CD14-positive monocyte (primary cell): ENCODE measurements around the gene TRAPPC14. TPM values are rescaled to one million over a fixed set of nuclear protein-coding genes. Genes with fewer than 3 reads are reported as not detected.

ENCODE experiments used
- DNase-seq, 3 donors: peaks; one replicate each; pipeline ENCODE4 v3.0.0-alpha.2; 2011 to 2022
- H2AFZ ChIP-seq: 2 replicates; pipeline ENCODE4 v1.6.0; 2012; ENCODE audit warnings: mild to moderate bottlenecking, low read depth, low read length, inconsistent platforms; ENCODE audit not compliant: insufficient read depth, poor library complexity, severe bottlenecking
- H3K27ac ChIP-seq, 2 donors: 1 replicate in 1 of 2; 2 replicates in 1 of 2; pipeline ENCODE4 v1.5.1; 2012 to 2013; ENCODE audit warnings: low read length in 2 of 2, control low read depth in 1 of 2, inconsistent platforms in 1 of 2, low read depth in 1 of 2, mild to moderate bottlenecking in 1 of 2
- H3K27me3 ChIP-seq, 2 donors: one replicate each; pipeline versions ENCODE4 v1.6.0 to v1.6.1; 2011 to 2013; ENCODE audit warnings: low read length in 2 of 2; ENCODE audit not compliant: control insufficient read depth in 2 of 2, insufficient read depth in 2 of 2
- H3K36me3 ChIP-seq, 2 donors: replicated peaks in 1 of 2; 1 replicate in 1 of 2; 2 replicates in 1 of 2; pipeline versions ENCODE4 v1.5.1 to v1.6.1; 2012 to 2013; ENCODE audit warnings: low read length in 2 of 2, control low read depth in 1 of 2, inconsistent platforms in 1 of 2, mild to moderate bottlenecking in 1 of 2; ENCODE audit not compliant: insufficient read depth in 2 of 2, control insufficient read depth in 1 of 2
- H3K4me1 ChIP-seq, 2 donors: 1 replicate in 1 of 2; 2 replicates in 1 of 2; pipeline versions ENCODE4 v1.5.1 to v1.6.1; 2012 to 2013; ENCODE audit warnings: low read length in 2 of 2, control low read depth in 1 of 2, inconsistent platforms in 1 of 2, mild to moderate bottlenecking in 1 of 2, moderate library complexity in 1 of 2; ENCODE audit not compliant: insufficient read depth in 2 of 2, control insufficient read depth in 1 of 2
- H3K4me2 ChIP-seq: replicated peaks from 2 replicates; pipeline ENCODE3; 2012; ENCODE audit warnings: low read length, moderate library complexity, mild to moderate bottlenecking; ENCODE audit not compliant: poor library complexity, severe bottlenecking; ENCODE audit errors: extremely low read depth
- H3K4me3 ChIP-seq, 3 experiments: fragments of 200-600 bp in 1 of 3; sonication (generic) in 1 of 3; replicated peaks in 1 of 3; 1 replicate in 2 of 3; 2 replicates in 1 of 3; pipeline ENCODE4 v1.5.1; 2011 to 2013; ENCODE audit warnings: low read length in 3 of 3, mild to moderate bottlenecking in 3 of 3, control low read depth in 2 of 3, low read depth in 2 of 3, inconsistent platforms in 1 of 3, moderate library complexity in 1 of 3
- H3K79me2 ChIP-seq: 2 replicates; pipeline ENCODE4 v1.6.0; 2012; ENCODE audit warnings: mild to moderate bottlenecking, control low read depth, inconsistent platforms, low read length, moderate library complexity; ENCODE audit not compliant: insufficient read depth
- H3K9ac ChIP-seq: 2 replicates; pipeline ENCODE4 v1.6.0; 2017; ENCODE audit warnings: low read length, mild to moderate bottlenecking; ENCODE audit not compliant: insufficient read depth, poor library complexity, severe bottlenecking
- H3K9me3 ChIP-seq, 2 donors: replicated peaks in 1 of 2; 1 replicate in 1 of 2; 2 replicates in 1 of 2; pipeline versions ENCODE4 v1.5.1 to v1.6.1; 2012 to 2013; ENCODE audit warnings: low read length in 2 of 2, control low read depth in 1 of 2; ENCODE audit not compliant: control insufficient read depth in 1 of 2, insufficient read depth in 1 of 2
- H4K20me1 ChIP-seq: 2 replicates; pipeline ENCODE4 v1.6.0; 2012; ENCODE audit warnings: mild to moderate bottlenecking, low read length, control low read depth, moderate library complexity; ENCODE audit not compliant: insufficient read depth
- H3K27ac Mint-ChIP-seq, 7 donors: one replicate each; pipeline ENCODE4 v1.8.0; 2020; ENCODE audit warnings: mild to moderate bottlenecking in 7 of 7, mixed read lengths in 7 of 7, moderate library complexity in 6 of 7, inconsistent platforms in 2 of 7
- H3K27me3 Mint-ChIP-seq, 3 donors: one replicate each; pipeline ENCODE4 v1.8.0; 2021 to 2022; ENCODE audit warnings: low read depth in 3 of 3, mild to moderate bottlenecking in 3 of 3, mixed read lengths in 3 of 3, moderate library complexity in 3 of 3, inconsistent platforms in 1 of 3
- H3K36me3 Mint-ChIP-seq, 2 donors: one replicate each; pipeline ENCODE4 v1.8.0; 2020; ENCODE audit warnings: mixed read lengths in 2 of 2, inconsistent platforms in 1 of 2, mild to moderate bottlenecking in 1 of 2
- H3K4me1 Mint-ChIP-seq: one replicate; pipeline ENCODE4 v1.8.0; 2020; ENCODE audit warnings: mild to moderate bottlenecking, mixed read lengths
- H3K4me3 Mint-ChIP-seq, 2 donors: one replicate each; pipeline ENCODE4 v1.8.0; 2020; ENCODE audit warnings: mild to moderate bottlenecking in 2 of 2, mixed read lengths in 2 of 2, moderate library complexity in 1 of 2
- H3K9me3 Mint-ChIP-seq, 7 donors: one replicate each; pipeline ENCODE4 v1.8.0; 2020 to 2022; ENCODE audit warnings: mixed read lengths in 7 of 7, mild to moderate bottlenecking in 6 of 7, moderate library complexity in 6 of 7, inconsistent platforms in 2 of 7
- CTCF ChIP-seq: fragments of 200-600 bp; IDR thresholded peaks from one replicate; pipeline ENCODE4 v1.8.0; 2022; ENCODE audit warnings: antibody characterized with exemption, mild to moderate bottlenecking
- WGBS: methylation state at CpG from one replicate; pipeline ENCODE4 v1.1.5; 2013; ENCODE audit warnings: missing lambda C conversion rate; ENCODE audit not compliant: insufficient coverage; 5-methylcytosine and 5-hydroxymethylcytosine counted together
- intact Hi-C, 2 donors: fragments of 100-400 bp; cut with micrococcal nuclease; formaldehyde crosslinking; loops; one replicate each; pipeline versions ENCODE4 v1.15.0 to v1.15.1; 2023
- polyA plus RNA-seq, 3 donors: library from polyadenylated mRNA; depleted of rRNA in 1 of 3; unstranded in 2 of 3; stranded (reverse) in 1 of 3; fragments of 300-500 nt in 2 of 3; fragments of >200 nt in 1 of 3; fragmentation: Illumina TruSeq in 2 of 3; gene quantifications; 1 replicate in 2 of 3; 2 replicates in 1 of 3; pipeline ENCODE4 v1.2.3, GENCODE V29; 2012 to 2021

TRAPPC14 gene
- polyA plus RNA-seq, 3 donors = 1.0 to 38.4 (median 1.6) TPM

DNA sequence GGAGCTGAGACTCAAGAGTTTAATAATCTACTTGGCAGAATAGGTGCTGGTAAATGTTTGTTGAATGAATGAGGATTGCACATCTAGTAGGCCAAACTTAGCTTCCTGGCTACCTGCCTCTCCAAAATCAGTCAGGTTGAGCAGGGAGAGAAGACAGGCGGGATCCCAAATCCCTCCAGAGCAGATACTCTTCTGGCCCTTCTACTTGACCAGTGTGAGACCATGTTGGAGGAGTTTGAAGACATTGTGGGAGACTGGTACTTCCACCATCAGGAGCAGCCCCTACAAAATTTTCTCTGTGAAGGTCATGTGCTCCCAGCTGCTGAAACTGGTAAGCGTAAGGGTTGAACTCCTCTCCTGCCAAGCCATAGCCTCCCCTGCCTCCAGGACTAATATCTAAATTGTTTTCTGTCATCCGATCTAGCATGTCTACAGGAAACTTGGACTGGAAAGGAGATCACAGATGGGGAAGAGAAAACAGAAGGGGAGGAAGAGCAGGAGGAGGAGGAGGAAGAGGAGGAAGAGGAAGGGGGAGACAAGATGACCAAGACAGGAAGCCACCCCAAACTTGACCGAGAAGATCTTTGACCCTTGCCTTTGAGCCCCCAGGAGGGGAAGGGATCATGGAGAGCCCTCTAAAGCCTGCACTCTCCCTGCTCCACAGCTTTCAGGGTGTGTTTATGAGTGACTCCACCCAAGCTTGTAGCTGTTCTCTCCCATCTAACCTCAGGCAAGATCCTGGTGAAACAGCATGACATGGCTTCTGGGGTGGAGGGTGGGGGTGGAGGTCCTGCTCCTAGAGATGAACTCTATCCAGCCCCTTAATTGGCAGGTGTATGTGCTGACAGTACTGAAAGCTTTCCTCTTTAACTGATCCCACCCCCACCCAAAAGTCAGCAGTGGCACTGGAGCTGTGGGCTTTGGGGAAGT is 34.0 kb downstream of the TRAPPC14 start:
- Mint-ChIP-seq H3K4me3 (peak overlapping the region; percentile 22 to 32), H3K9me3 (peaks cover 0 to 3% (median 0%) of the 10 kb centered on the region in 7 donors), H3K27me3 (peaks cover 10 to 17% (median 13%) of the 10 kb centered on the region in 3 donors), H3K36me3 (peaks cover 2 to 3% of the 10 kb centered on the region in 2 donors), H3K4me1 (peaks cover 55% of the 10 kb centered on the region), H3K27ac (peak overlapping the region; percentile 11 to 79 (median 64))
- Histone ChIP-seq H2AFZ (no peak overlapping the region), H3K27me3 (peaks cover 0 to 14% of the 10 kb centered on the region in 2 donors), H3K9me3 (no peaks in the 10 kb centered on the region), H3K4me3 (peak overlapping the region in 1 of 3 experiments; percentile 43), H3K9ac (peak overlapping the region; percentile 33), H3K4me1 (peaks cover 52 to 63% of the 10 kb centered on the region in 2 donors), H3K4me2 (peak overlapping the region; percentile 53), H3K79me2 (peaks cover 17% of the 10 kb centered on the region), H3K27ac (peak overlapping the region in 1 of 2 donors; percentile 62), H3K36me3 (no peaks in the 10 kb centered on the region), H4K20me1 (peaks cover 3% of the 10 kb centered on the region)
- no peak for DNase-seq
- 40% methylated on average over 1 of the region's 4 CpGs for WGBS
- intact Hi-C loops = loop anchor here in 1 of 2 donors (5.0 to 10.0 kb wide), 2 partner anchors 202 to 550 kb away; partner anchors contain the start of gene GNB2
- no peak for TF ChIP-seq CTCF

DNA sequence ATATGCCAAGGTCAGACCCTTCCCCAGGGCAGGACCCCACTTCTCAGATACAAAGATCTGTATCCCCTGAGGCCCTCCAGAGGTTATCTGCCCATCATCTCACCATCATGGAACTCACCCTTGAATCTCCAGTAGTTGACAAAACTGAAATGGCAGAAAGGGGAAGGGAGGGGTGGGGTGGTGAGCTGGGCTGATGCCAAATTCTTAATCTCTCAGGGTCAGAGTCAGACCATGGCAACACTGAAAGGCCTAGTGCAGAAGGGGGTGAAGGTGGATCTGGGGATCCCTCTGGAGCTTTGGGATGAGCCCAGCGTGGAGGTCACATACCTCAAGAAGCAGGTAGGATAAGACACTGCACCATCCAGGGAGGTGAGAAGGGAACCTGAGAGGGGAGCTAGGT is 36.0 kb downstream of the TRAPPC14 start:
- Mint-ChIP-seq H3K27me3 (no peaks in the 10 kb centered on the region), H3K36me3 (peaks cover 2 to 3% of the 10 kb centered on the region in 2 donors), H3K27ac (peak overlapping the region in 4 of 7 donors; percentile 41 to 64 (median 51)), H3K4me3 (no peak overlapping the region), H3K4me1 (peaks cover 59% of the 10 kb centered on the region), H3K9me3 (peaks cover 0 to 1% (median 0%) of the 10 kb centered on the region in 7 donors)
- H3K4me3 ChIP-seq = no peak overlapping the region
- no peak overlapping the region for H3K9ac ChIP-seq
- intact Hi-C loops = loop anchor here in 1 of 2 donors (10.0 kb wide), 1 partner anchor 552 kb away; the partner anchor contains the start of gene GNB2
- no peaks in the 10 kb centered on the region for H3K36me3 ChIP-seq
- H3K4me1 ChIP-seq = peaks cover 55 to 64% of the 10 kb centered on the region in 2 donors
- WGBS = 100% methylated on average over 1 of the region's 1 CpG
- H3K4me2 ChIP-seq = no peak overlapping the region
- H3K27ac ChIP-seq = no peak overlapping the region
- peaks cover 3% of the 10 kb centered on the region for H4K20me1 ChIP-seq
- no peaks in the 10 kb centered on the region for H3K27me3 ChIP-seq
- no peak for DNase-seq
- TF ChIP-seq CTCF = no peak
- no peaks in the 10 kb centered on the region for H3K9me3 ChIP-seq
- no peak overlapping the region for H2AFZ ChIP-seq
- peaks cover 28% of the 10 kb centered on the region for H3K79me2 ChIP-seq
